ENCODE measurements around the gene ME1. TPM values are rescaled to one million over a fixed set of nuclear protein-coding genes. Genes with fewer than 3 reads are reported as not detected.

ME1 gene
- total RNA-seq, 2 donors from 2014 or later, result 11.0 to 11.4 TPM

DNA sequence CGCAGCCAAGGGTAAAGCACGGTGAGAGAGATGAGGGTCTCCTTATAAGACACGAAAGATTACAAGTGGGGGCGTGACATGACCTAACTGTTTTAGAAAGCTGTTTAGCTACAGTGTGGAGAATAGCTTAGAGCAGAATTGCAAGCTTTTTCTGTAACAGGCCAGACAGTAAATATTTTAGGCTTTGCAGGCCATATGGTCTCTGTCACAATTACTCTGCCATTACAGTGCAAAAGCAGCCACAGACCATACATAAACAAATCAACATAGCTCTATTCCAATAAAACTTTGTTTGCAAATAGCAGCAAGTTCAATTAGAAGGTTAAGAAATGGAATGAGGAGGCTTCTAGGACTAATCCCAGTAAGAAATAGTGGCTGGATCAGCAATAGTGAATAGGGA is 254.6 kb downstream of the ME1 start:
- Histone ChIP-seq H3K4me1 (no peaks in the 10 kb centered on the region), H3K27me3 (no peaks in the 10 kb centered on the region), H3K9me3 (no peaks in the 10 kb centered on the region), H3K27ac (no peak overlapping the region), H3K9ac (ENCODE audit: low read depth in 2 of 2, low read length in 2 of 2) (no peak overlapping the region), H3K4me3 (no peak overlapping the region), H3K36me3 (peaks cover 12% of the 10 kb centered on the region)
- intact Hi-C loops (cut with DNase I), result no loop called here
- no peak for DNase-seq
- TF ChIP-seq, protein P1, sequence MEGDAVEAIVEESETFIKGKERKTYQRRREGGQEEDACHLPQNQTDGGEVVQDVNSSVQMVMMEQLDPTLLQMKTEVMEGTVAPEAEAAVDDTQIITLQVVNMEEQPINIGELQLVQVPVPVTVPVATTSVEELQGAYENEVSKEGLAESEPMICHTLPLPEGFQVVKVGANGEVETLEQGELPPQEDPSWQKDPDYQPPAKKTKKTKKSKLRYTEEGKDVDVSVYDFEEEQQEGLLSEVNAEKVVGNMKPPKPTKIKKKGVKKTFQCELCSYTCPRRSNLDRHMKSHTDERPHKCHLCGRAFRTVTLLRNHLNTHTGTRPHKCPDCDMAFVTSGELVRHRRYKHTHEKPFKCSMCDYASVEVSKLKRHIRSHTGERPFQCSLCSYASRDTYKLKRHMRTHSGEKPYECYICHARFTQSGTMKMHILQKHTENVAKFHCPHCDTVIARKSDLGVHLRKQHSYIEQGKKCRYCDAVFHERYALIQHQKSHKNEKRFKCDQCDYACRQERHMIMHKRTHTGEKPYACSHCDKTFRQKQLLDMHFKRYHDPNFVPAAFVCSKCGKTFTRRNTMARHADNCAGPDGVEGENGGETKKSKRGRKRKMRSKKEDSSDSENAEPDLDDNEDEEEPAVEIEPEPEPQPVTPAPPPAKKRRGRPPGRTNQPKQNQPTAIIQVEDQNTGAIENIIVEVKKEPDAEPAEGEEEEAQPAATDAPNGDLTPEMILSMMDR (IDR thresholded peaks at IDR 0.05), result no peak

DNA sequence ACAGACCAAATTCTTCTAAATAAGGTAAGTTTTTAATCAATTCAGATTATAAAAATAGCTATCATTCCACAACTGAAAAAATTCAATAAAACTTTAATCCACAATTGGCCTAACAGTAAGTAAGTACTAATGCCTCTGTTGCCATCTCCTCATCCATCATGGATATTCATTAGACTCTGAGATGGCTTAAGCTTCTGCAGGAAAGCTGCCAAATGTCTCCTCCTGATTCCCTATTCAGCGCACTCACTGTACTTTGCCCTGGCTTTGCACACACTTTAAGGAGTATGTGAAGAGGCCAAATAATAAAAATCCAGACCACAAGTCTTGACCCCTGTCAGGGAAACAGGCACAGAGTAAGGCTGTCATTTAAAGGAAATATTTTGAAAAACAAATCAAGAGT is 261.3 kb downstream of the ME1 start:
- H3K4me3 ChIP-seq, result no peak overlapping the region
- TF ChIP-seq, protein P1 (IDR thresholded peaks at IDR 0.05), result no peak
- no peaks in the 10 kb centered on the region for H3K27me3 ChIP-seq
- intact Hi-C loops (cut with DNase I), result no loop called here
- no peak overlapping the region for H3K9ac ChIP-seq (ENCODE audit: low read depth in 2 of 2, low read length in 2 of 2)
- H3K9me3 ChIP-seq, result no peaks in the 10 kb centered on the region
- peaks cover 35% of the 10 kb centered on the region for H3K36me3 ChIP-seq
- no peak overlapping the region for H3K27ac ChIP-seq
- H3K4me1 ChIP-seq, result no peaks in the 10 kb centered on the region
- DNase-seq, result no peak

GRCh38 chr6:83169106-83169505 is 261.7 kb downstream of the ME1 start:
- H3K4me1 ChIP-seq, result no peaks in the 10 kb centered on the region
- no peaks in the 10 kb centered on the region for H3K27me3 ChIP-seq
- H3K9me3 ChIP-seq, result no peaks in the 10 kb centered on the region
- intact Hi-C loops (cut with DNase I), result no loop called here
- TF ChIP-seq, protein P1 (IDR thresholded peaks at IDR 0.05), result no peak
- H3K9ac ChIP-seq (ENCODE audit: low read depth in 2 of 2, low read length in 2 of 2), result no peak overlapping the region
- H3K27ac ChIP-seq, result no peak overlapping the region
- no peak for DNase-seq
- peaks cover 35% of the 10 kb centered on the region for H3K36me3 ChIP-seq
- H3K4me3 ChIP-seq, result no peak overlapping the region

DNA sequence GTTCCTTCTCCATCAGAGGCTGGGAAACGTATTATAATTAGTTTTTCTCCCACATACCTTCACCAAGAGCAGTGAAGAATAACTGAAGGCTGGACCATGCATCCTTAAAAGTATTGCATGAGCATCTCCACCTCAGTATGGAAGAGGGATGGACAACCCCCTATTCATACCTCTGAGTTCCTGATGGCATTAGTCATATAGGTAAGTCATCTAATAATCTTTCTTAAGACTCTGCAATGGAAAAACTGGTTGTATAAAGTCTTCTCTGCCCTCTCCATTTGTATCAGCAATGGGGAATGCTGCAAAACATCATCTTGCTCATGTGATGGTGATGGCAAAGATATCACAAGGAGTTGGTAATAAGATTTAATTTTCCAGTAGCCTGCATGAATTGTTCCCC is 262.3 kb downstream of the ME1 start:
- peaks cover 35% of the 10 kb centered on the region for H3K36me3 ChIP-seq
- no peak overlapping the region for H3K4me3 ChIP-seq
- H3K4me1 ChIP-seq, result no peaks in the 10 kb centered on the region
- no peak for DNase-seq
- H3K27me3 ChIP-seq, result no peaks in the 10 kb centered on the region
- H3K9me3 ChIP-seq, result no peaks in the 10 kb centered on the region
- no peak overlapping the region for H3K9ac ChIP-seq (ENCODE audit: low read depth in 2 of 2, low read length in 2 of 2)
- intact Hi-C loops (cut with DNase I), result no loop called here
- TF ChIP-seq, protein P1 (IDR thresholded peaks at IDR 0.05), result no peak
- H3K27ac ChIP-seq, result no peak overlapping the region

- Histone ChIP-seq H3K4me3 (no peak overlapping the region), H3K27ac (no peak overlapping the region), H3K27me3 (no peaks in the 10 kb centered on the region), H3K9me3 (no peaks in the 10 kb centered on the region), H3K36me3 (peaks cover 35% of the 10 kb centered on the region), H3K9ac (ENCODE audit: low read depth in 2 of 2, low read length in 2 of 2) (no peak overlapping the region), H3K4me1 (no peaks in the 10 kb centered on the region)
- intact Hi-C loops (cut with DNase I), result no loop called here
- DNase-seq, result no peak
- TF ChIP-seq, protein P1 (IDR thresholded peaks at IDR 0.05), result no peak
Observed at GRCh38 chr6:83167726-83168278, 263.0 kb downstream of the ME1 start.

Other genes with a start within 250 kb of the ME1 start
- 10 to 100 TPM; 52.8 to 57.0 TPM for gene PGM3, start 237.8 kb downstream of the ME1 start, total RNA-seq
- gene RWDD2A, start 237.7 kb downstream of the ME1 start, total RNA-seq, result 1 to 10 TPM; 2.1 to 4.6 TPM
- gene PRSS35, start 81.5 kb upstream of the ME1 start, total RNA-seq, result under 1 TPM; 0.11 to 0.22 TPM

Data from colonic mucosa (tissue), 4 donors.